Measurements from ENCODE around the gene PEX11B. TPM values are rescaled to one million over a fixed set of nuclear protein-coding genes. Genes with fewer than 3 reads are reported as not detected.

The PEX11B gene
- total and polyA plus RNA-seq, 2 of the 4 experiments (the other 2 are of a cell fraction), result 15.4 to 24.3 TPM

DNA sequence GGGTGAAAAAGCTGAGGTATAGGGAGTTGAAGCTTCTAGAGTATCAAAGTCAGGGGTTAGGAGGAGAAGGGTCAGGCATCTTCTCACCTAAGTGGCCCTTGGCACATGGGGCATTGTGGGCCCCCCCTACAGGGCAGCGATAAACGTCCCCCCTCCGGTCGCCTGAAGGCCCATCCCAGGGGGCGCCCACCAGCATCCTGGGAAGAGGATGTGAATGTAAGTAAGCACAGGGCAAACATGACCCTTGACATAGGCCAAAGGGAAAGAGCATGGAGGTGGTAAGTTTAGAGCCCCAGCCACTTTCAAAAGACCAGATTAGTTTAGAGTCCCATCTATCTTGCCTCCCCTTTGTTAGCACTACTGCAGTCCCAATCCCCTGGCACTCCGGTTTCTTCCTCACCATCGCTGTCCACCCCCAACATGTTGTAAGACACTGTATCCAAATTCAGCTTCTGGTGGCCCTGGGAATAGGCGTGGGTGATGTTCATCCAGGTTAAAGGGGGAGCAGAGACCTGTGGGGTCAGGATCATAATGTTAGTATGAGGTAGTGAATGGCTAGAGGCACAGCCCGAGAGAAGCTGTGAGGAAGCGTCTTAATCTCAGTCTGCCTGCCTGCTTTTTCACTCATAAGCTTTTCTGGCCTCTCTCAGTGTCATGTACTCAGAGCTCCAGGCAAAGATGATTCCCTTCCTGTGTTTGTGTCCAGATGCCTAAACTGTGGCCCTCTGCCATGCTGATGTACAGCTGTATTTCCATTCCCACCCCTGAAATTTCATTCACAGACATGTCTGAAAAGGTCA is 11.4 kb downstream of the PEX11B start (continued):
- TF ChIP-seq, protein P1, sequence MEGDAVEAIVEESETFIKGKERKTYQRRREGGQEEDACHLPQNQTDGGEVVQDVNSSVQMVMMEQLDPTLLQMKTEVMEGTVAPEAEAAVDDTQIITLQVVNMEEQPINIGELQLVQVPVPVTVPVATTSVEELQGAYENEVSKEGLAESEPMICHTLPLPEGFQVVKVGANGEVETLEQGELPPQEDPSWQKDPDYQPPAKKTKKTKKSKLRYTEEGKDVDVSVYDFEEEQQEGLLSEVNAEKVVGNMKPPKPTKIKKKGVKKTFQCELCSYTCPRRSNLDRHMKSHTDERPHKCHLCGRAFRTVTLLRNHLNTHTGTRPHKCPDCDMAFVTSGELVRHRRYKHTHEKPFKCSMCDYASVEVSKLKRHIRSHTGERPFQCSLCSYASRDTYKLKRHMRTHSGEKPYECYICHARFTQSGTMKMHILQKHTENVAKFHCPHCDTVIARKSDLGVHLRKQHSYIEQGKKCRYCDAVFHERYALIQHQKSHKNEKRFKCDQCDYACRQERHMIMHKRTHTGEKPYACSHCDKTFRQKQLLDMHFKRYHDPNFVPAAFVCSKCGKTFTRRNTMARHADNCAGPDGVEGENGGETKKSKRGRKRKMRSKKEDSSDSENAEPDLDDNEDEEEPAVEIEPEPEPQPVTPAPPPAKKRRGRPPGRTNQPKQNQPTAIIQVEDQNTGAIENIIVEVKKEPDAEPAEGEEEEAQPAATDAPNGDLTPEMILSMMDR (conservative IDR thresholded peaks at IDR 0.05; ENCODE audit: low read depth, low read length), result no peak
- TF ChIP-seq MXI1 (IDR thresholded peaks at IDR 0.05; ENCODE audit: borderline replicate concordance, low read depth, low read length), result no peak

Data from IMR-90 (cell line).